K562 (cell line): ENCODE results near the gene FAM53A. TPM values are rescaled to one million over a fixed set of nuclear protein-coding genes. Genes with fewer than 3 reads are reported as not detected.

Experiments
- GABPA ChIP-seq: fragments of 200-800 bp; sonication (Bioruptor generic); conservative IDR thresholded peaks from 2 replicates; pipeline ENCODE4 v1.6.1; 2016; ENCODE audit warnings: low read depth, missing genetic modification characterization, missing compliant biosample characterization
- IFI16 ChIP-seq: fragments of 250-450 bp; sonication (Bioruptor Pico); IDR thresholded peaks from 2 replicates; pipeline ENCODE4 v2.1.2; 2022; ENCODE audit warnings: mild to moderate bottlenecking, inconsistent platforms
- JUNB ChIP-seq: fragments of 450-650 bp; formaldehyde crosslinking; conservative IDR thresholded peaks from 2 replicates; pipeline ENCODE4 v1.4.0; 2020; ENCODE audit warnings: mild to moderate bottlenecking
- MBD2 ChIP-seq: sonication (generic); IDR thresholded peaks from 2 replicates; pipeline ENCODE4 v1.6.1; 2016; ENCODE audit warnings: low read depth, borderline replicate concordance
- NFIX ChIP-seq: fragments of 250-450 bp; sonication (Bioruptor Pico); IDR thresholded peaks from 2 replicates; pipeline ENCODE4 v1.4.0; 2020; ENCODE audit warnings: low read depth, mild to moderate bottlenecking, moderate library complexity
- PCBP1 ChIP-seq: fragments of 200-400 bp; formaldehyde crosslinking; IDR thresholded peaks from 2 replicates; pipeline ENCODE4 v1.6.1; 2018; ENCODE audit warnings: mild to moderate bottlenecking, low read depth, low read length; ENCODE audit not compliant: poor library complexity, severe bottlenecking
- PYGO2 ChIP-seq: fragments of 450-650 bp; IDR thresholded peaks from 2 replicates; pipeline ENCODE4 v1.6.1; 2016; ENCODE audit warnings: mild to moderate bottlenecking, missing genetic modification characterization, moderate library complexity, missing compliant biosample characterization
- RBM15 ChIP-seq: fragments of 200-400 bp; formaldehyde crosslinking; IDR thresholded peaks from 2 replicates; pipeline ENCODE4 v1.6.1; 2018; ENCODE audit warnings: mild to moderate bottlenecking, low read length, moderate library complexity; ENCODE audit not compliant: insufficient read depth
- RNF2 ChIP-seq: sonication (generic); IDR thresholded peaks from 2 replicates; pipeline ENCODE4 v1.6.1; 2016
- RREB1 ChIP-seq: fragments of 250-450 bp; sonication (Bioruptor Pico); IDR thresholded peaks from 2 replicates; pipeline ENCODE4 v1.4.0; 2020
- SP1 ChIP-seq: sonication (generic); formaldehyde crosslinking; IDR thresholded peaks from 2 replicates; pipeline ENCODE4 v1.8.1; 2022; ENCODE audit warnings: mild to moderate bottlenecking, missing genetic modification reagents
- TCF15 ChIP-seq: fragments of 250-450 bp; sonication (Bioruptor Pico); IDR thresholded peaks from 2 replicates; pipeline ENCODE4 v1.8.0; 2022; ENCODE audit warnings: moderate library complexity, mild to moderate bottlenecking, inconsistent platforms
- TSC22D4 ChIP-seq: fragments of 450-650 bp; IDR thresholded peaks from 2 replicates; pipeline ENCODE4 v1.6.1; 2016; ENCODE audit warnings: missing genetic modification characterization, missing biosample characterization, control low read depth
- UBTF ChIP-seq, 2 experiments: IDR thresholded peaks; 2 replicates each; pipeline ENCODE4 v1.6.1; 2012; ENCODE audit warnings: improper control_type of control experiment in 2 of 2, low read depth in 2 of 2, low read length in 2 of 2, borderline replicate concordance in 1 of 2
- ZNF212 ChIP-seq: fragments of 450-650 bp; formaldehyde crosslinking; IDR thresholded peaks from 2 replicates; pipeline ENCODE4 v1.4.0; 2020; ENCODE audit warnings: mild to moderate bottlenecking
- ZNF311 ChIP-seq: fragments of 250-450 bp; sonication (Bioruptor Pico); IDR thresholded peaks from 2 replicates; pipeline ENCODE4 v1.4.0; 2020; ENCODE audit warnings: mild to moderate bottlenecking, moderate library complexity
- ZNF586 ChIP-seq: fragments of 450-650 bp; formaldehyde crosslinking; conservative IDR thresholded peaks from 2 replicates; pipeline ENCODE4 v1.4.0; 2020; ENCODE audit warnings: mild to moderate bottlenecking, moderate library complexity
- polyA plus RNA-seq, 8 experiments: library from polyadenylated mRNA; depleted of rRNA in 4 of 8; stranded (reverse) in 5 of 8; unstranded in 3 of 8; fragments of >200 nt; fragmentation: Nextera tagmentation in 2 of 8; fragmentation: Illumina TruSeq in 1 of 8; extraction: Ambion mirVana in 2 of 8; extraction: Trizol in 1 of 8; gene quantifications; 2 replicates each; pipeline versions ENCODE4 v1.2.1 to v1.2.3, GENCODE V29; 2011 to 2014; ENCODE audit warnings: inconsistent platforms in 1 of 8, missing spikeins in 1 of 8
- total RNA-seq, 7 experiments: library from RNA; depleted of rRNA in 6 of 7; stranded (reverse); fragments of >200 nt in 6 of 7; fragmentation: Illumina TruSeq in 2 of 7; extraction: Trizol in 2 of 7; gene quantifications; 2 replicates each; pipeline versions ENCODE4 v1.2.1 to v1.2.3, GENCODE V29; 2011 to 2021; ENCODE audit warnings: low replicate concordance in 1 of 7
- TF ChIP-seq, protein P1 (sequence below), 2 experiments: fragments of 250-450 bp in 1 of 2; fragments of 450-650 bp in 1 of 2; sonication (Bioruptor Pico) in 1 of 2; IDR thresholded peaks; 2 replicates each; pipeline versions ENCODE4 v1.6.1 to v1.8.0; 2016 to 2021; ENCODE audit warnings: mild to moderate bottlenecking in 2 of 2, moderate library complexity in 2 of 2, missing compliant biosample characterization in 1 of 2, missing genetic modification characterization in 1 of 2

The FAM53A gene
- total and polyA plus RNA-seq, 9 of the 15 experiments (the other 6 are each of a cell fraction or from before 2014, with no cell fraction given), result 0.53 to 2.7 (median 1.4) TPM; not detected in 2

DNA sequence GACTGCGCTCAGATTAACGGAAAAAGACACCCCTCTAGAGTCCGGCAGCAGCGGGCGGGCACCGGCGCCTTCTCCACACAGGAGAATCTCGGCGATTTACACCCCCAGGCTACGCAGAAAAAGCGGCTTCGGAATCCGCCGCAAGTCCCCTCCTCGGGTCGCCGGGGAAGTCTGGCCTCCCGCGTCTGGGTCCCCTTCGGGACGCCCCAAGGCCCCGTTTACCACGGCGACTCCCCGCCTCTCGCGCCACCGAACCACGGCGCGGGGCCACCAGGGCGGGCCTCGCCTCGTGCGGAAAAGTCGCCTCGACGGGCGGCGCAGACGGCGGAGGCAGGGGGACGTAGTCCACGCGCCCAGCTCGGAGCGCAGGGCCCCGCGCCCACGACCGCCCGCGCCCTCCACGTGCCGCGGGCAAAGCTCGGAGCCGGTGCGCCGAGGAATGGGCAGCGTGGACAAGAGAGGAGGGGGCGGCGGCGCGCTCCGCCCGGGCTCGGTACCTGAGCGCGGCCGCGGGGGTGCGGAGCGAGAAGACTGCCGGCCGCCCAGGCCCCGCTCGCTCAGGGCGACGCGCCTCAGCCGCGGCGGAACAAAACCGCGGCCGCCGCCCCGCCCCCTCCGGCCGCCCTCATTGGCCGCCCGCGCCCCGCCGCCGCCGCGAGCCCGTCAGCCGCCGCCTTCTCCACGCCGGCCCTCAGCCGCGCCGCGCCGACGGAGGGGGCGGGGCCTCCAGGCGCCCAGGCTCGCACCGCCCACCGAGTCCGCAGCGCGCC lies at the start of gene FAM53A (continued):
- no peak for TF ChIP-seq JUNB
- no peak for TF ChIP-seq IFI16
- TF ChIP-seq SP1 (CRISPR knock-in tag), result no peak; the same call in 1 of the 2 replicates
- no peak for TF ChIP-seq GABPA (tag)
- no peak for TF ChIP-seq ZNF586 (CRISPR knock-in tag)
- peak in 1 of 2 experiments; percentile 43; a peak in 1 of 4 replicates for TF ChIP-seq UBTF (IDR thresholded peaks at IDR 0.05; ENCODE audit: borderline replicate concordance in 1 of 2, low read depth in 2 of 2, low read length in 2 of 2)
- no peak for TF ChIP-seq TSC22D4 (tag)
- no peak for TF ChIP-seq RBM15
- TF ChIP-seq RNF2, result peak; percentile 63; the same call in 1 of the 2 replicates
- peak; percentile 49; the same call in 1 of the 2 replicates for TF ChIP-seq RREB1 (CRISPR knock-in tag)
- 0 out of 2 replicates have a peak, but pooled peaks have one; percentile 17 for TF ChIP-seq TCF15 (CRISPR knock-in tag)
- 0 out of 2 replicates have a peak, but pooled peaks have one; percentile 35 for TF ChIP-seq ZNF311
- TF ChIP-seq, protein P1, sequence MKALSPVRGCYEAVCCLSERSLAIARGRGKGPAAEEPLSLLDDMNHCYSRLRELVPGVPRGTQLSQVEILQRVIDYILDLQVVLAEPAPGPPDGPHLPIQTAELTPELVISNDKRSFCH (CRISPR knock-in tag; IDR thresholded peaks at IDR 0.05), result no peak
- TF ChIP-seq, protein P1 (tag; IDR thresholded peaks at IDR 0.05), result peak; percentile 75; the same call in 1 of the 2 replicates
- TF ChIP-seq MBD2, result no peak
- TF ChIP-seq ZNF212, result no peak
- TF ChIP-seq PYGO2, result no peak
- TF ChIP-seq NFIX (CRISPR knock-in tag), result no peak
- TF ChIP-seq PCBP1, result no peak
